Uterus (tissue), 2 donors: ENCODE results near the gene DUSP9.

ENCODE experiments used
- CTCF ChIP-seq, 4 experiments: fragments of 200-600 bp in 2 of 4; fragments of 450-650 bp in 2 of 4; sonication (generic) in 2 of 4; IDR thresholded peaks; one replicate each; pipeline ENCODE4 v1.5.1; 2016 to 2019; ENCODE audit warnings: antibody characterized with exemption in 4 of 4, mild to moderate bottlenecking in 2 of 4, moderate library complexity in 1 of 4
- POLR2A ChIP-seq, 2 donors: fragments of 450-650 bp; IDR thresholded peaks; one replicate each; pipeline ENCODE4 v1.6.1; 2016; ENCODE audit warnings: antibody characterized with exemption in 2 of 2, mild to moderate bottlenecking in 1 of 2, moderate library complexity in 1 of 2

- TF ChIP-seq POLR2A (IDR thresholded peaks at IDR 0.05) (no peak), CTCF (IDR thresholded peaks at IDR 0.05) (no peak)
Observed at GRCh38 chrX:153697924-153698865, 51.2 kb downstream of the DUSP9 start.
